Hematopoietic multipotent progenitor cell treated with erythropoietin and hydrocortisone succinate and interleukin-3 and kit ligand, for 4 days (in vitro differentiated cells): ENCODE results near the gene IFNAR1.

Experiments
- DNase-seq: peaks from one replicate; pipeline ENCODE4 v3.0.0-alpha.2; 2015

The IFNAR1 gene

DNA sequence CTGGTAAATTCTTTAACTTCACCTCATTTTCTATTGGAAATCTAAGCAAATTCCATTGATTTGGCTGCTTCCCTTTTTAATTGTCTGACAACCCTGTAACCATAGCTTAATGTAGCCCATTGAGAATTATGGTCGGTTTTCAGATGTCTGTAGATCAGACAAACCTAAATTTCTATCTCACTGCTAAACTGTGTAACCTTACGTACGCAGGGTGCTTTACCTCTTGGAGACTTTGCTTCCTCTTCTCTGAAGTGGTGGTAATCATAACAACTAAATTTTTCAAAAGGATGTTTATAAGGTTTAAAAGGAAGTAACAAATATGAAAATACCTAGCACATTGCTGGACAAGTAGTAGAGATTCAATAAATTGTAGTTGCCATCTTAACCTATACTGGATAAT, 25.9 kb downstream of the IFNAR1 start:
- DNase-seq, result no peak

DNA sequence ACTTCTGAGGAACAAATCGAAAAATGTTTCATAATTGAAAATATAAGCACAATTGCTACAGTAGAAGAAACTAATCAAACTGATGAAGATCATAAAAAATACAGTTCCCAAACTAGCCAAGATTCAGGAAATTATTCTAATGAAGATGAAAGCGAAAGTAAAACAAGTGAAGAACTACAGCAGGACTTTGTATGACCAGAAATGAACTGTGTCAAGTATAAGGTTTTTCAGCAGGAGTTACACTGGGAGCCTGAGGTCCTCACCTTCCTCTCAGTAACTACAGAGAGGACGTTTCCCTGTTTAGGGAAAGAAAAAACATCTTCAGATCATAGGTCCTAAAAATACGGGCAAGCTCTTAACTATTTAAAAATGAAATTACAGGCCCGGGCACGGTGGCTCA, 30.6 kb downstream of the IFNAR1 start:
- DNase-seq, result no peak

DNA sequence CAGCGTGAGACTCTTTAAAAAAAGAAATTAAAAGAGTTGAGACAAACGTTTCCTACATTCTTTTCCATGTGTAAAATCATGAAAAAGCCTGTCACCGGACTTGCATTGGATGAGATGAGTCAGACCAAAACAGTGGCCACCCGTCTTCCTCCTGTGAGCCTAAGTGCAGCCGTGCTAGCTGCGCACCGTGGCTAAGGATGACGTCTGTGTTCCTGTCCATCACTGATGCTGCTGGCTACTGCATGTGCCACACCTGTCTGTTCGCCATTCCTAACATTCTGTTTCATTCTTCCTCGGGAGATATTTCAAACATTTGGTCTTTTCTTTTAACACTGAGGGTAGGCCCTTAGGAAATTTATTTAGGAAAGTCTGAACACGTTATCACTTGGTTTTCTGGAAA, 31.2 kb downstream of the IFNAR1 start:
- no peak for DNase-seq

DNA sequence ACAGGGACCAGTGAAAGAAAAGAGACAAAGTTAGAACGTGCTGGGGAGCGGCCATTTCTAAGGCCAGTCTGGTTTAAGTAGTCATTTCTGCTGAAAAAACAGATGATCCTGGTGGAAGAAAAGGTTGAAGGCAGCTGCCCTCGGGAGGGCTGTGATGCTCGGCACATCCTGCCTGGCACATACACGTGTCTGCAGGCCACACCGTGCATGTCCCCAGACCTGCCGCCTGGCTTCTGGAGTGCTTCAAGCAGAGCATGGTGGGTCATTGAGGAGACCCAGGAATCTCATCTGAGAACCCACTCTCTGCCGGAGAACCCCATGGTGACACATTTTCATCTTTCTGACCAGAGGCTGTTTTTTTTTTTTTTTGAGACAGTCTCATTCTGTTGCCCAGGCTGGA, 32.4 kb downstream of the IFNAR1 start:
- no peak for DNase-seq

DNA sequence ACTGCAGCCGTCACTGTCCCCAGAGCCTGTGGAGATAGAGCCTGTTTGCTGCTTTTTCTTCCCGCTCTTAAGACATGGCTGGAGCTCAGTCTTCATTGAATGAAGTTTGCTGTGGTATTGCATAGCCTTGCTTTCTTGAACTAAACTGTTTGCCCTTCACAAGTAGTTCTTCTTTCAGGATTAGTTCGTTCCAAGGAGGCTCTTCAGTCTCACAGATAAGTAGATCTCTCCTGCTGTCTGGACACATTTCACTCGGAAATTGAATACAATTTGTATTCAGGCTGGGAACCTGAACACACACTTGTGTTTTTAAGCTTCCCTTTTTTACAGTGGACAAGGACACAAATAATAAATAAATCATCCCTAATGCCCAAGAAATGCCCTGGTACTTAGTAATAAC, 34.7 kb downstream of the IFNAR1 start:
- DNase-seq, result no peak

DNA sequence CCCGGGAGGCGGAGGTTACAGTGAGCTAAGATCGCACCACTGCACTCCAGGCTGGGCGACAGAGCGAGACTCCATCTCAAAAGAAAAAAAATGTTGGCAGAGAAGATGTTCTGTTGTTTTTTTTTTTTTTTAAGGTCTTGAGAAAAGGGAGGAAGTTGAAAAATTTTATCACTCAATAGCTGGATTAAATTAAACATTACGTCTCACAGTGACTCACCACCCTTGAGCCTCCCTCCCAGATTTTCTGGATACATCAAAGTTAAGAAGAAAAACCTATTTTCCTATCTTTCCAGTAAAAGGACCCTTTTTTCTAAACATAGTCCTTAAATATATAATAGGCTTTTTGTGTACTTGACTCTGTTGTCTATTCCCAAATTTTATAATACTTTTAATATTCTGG, 35.5 kb downstream of the IFNAR1 start:
- DNase-seq, result no peak

DNA sequence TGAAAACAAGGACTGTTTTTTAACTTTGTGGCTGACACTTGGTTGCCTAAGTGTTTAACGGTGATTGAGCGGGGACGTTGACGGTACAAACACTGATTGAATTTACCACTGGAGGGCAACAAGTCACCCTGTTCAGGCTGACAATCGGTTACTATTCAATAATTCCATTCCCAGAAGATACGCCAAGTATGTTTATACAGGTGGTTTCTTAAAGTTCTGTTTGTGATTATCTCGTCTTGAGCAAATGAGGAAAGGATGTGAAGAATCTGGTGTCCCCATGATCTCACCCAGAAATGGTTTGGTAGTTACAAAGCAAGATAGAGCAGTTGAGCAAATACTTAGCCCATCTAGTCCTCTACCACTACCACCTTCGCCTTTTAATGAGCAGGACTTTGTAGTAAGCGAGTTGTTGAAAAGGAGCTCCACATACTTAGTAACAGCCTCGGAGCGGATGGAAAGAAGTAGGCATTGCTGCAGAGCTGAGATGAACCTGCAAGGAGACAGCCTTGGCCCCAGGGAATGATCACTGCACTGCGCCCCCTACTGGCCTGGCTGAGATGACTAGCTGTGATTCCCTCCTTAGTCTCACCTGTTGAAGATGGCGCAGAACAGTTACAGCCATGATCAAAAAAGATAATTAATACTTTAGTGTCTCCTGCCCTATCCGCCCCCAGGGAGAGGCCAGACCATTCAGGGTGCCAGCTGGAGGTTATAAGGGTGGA, 36.3 kb downstream of the IFNAR1 start:
- DNase-seq, result peak; percentile 79

DNA sequence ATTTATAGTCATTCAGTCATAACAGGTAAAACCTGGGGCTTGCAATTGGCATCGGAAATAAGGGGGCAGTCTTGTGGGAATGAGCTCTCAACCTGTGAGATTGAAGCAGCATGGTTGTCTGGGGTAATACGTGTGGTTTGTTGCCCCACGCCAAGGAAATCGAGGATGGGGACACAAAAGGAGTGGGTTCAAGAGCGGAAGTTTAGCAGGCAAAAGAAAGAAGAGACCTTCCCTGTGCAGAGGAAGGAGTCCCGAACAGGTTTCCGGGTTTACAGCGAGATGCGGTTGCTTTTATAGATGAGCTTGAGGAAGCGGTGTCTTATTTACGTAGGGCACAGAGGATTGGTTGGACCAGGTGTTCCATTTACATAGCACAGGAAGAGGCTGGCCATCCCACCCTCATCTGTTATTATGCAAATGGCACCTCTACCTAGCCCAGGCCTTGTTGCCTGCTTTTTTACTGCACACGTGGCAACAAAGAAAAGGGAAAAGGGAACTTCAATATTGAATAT, 37.3 kb downstream of the IFNAR1 start:
- DNase-seq, result peak; percentile 84

DNA sequence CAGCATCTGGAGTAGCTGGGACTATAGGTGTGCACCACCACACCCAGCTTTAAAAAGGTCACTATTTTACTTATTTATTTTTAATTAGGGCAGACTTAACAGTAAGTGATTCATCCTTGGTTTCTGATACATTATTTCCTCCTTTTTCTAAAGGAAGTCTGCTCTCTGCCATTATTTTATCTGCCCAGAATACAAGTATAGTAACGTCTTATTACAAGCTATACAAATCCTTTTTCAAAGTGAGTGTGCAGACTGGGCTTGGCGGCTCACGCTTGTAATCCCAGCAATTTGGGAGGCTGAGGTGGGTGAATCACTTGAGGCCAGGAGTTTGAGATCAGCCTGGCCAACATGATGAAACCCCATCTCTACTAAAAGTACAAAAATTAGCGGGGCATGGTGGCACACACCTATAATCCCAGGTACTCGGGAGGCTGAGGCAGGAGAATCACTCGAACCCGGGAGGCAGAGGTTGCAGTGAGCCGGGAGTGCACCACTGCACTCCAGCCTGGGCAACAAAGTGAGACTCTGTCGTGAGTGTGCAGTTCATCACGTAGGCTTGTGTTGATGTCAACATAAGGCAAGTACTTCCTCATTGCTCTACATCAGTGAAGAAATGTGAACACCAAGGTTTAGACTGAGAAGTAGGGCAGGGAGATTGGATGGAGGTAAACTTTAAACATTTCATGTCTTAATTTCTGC, 39.3 kb downstream of the IFNAR1 start:
- DNase-seq, result peak; percentile 74

DNA sequence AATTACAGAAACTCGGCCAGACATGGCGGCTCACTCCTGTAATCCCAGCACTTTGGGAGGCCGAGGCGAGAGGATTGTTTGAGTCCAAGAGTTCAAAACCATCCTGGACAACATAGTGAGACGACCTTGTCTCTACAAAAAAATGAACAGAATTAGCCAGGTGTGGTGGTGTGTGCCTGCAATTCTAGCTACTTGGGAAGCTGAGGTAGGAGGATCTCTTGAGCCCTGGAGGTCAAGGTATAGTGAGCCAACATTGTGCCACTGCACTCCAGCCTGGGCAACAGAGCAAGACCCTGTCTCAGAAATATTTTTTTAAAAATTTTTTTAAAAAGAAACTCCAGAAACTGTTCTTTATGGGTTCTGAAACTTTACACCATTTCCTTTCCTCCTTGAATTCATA, 40.1 kb downstream of the IFNAR1 start:
- no peak for DNase-seq

DNA sequence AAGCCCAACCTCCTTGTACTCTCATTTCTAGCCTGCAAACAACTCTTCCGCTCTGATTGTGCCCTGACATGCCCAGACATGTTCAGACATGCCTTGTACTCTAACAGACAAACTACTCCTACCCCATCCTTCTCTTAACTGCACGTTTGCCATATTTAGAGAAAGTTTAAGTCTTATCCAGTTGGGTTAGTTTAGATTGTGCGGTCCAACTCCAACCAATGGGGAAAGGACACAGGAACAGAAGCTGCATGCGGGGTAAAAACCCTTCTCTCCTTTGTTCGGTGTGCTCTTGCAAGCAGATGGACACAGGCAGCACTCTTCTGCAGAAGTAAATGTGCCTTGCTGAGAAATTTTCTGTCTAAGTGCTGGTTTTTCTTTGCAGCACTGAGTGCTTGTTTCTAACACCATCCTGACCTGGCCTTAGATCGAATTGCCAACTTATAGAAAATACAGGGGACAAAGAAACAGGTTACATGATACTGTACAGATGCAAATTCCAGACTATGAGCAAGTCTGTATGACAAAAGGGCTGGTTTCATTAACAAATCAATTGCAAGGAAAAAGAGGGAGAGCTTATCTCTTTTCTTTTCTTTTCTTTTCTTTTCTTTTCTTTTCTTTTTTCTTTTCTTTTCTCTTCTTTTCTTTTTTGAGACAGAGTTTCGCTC, 42.7 kb downstream of the IFNAR1 start:
- DNase-seq, result no peak

DNA sequence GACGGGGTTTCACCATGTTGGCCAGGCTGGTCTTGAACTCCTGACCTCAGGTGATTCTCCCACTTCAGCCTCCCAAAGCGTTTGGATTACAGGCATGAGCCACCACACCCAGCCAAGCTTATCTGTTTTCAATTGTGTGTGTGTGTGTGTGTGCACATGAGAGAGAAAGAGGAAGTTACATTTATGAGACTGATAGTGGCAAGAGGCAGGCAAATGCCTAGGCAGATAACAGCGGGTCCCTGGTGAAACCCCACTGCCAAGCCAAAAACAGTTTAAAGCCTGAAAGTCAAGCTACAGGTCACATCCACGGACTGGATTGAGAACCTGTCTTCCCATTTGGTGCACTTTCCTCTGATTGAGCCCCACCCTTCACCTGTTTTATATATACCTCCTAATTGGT, 43.4 kb downstream of the IFNAR1 start:
- peak; percentile 95 for DNase-seq

DNA sequence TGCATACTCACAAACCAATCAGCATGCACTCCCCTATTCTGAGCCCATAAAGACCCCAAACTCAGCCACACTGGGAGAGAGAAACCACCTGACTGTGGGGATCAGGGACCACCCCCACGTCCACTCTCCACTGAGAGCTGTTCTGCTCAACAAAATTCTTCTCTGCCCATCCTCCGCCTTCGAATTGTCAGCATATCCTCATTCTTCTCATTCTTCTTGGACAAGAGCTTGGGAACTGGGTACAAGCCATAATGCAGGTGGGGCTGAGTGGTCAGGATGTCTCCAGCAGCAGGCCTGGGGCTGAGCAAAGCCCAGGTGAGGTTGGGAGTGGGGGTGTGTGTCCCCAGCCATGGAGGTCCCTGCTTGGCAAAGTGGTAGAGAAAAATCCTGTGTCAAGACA, 43.8 kb downstream of the IFNAR1 start:
- no peak for DNase-seq

DNA sequence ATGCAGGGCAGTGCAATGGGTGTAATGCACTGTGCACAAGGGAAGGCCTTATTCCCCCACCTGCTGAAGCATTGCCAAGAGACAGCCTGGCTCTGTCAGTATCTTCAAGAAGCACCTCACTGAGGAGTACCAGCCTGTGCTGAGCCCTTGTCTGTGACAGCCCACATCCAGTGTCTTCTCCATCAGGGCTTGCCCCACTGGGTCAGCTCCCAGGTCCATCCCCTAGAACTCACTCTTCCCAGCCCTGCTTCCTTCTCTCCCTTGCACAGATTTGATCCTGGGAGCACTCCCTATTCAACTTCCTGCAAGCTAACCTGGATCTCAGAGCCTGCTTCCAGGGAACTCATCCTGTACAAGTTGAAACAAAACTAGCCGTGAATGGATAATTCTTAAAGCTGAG, 44.8 kb downstream of the IFNAR1 start:
- DNase-seq, result no peak

DNA sequence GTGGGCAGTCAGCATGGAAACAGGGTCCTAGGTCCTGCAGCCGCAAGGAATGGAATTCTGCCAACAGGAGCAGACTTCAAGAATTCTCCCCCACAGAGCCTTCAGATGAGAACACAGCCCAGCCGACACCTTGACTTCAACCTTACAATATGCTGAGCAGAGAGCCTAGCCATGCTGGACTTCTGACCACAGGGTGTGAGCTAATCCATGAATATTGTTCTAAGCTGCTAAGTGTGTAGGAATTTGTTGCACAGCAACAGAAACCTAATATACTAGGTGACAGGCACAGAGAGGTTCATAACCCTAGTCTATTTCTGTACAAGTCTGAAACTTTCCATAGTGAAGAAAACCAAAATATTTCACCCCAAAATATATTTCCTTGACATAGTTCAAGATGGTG, 45.5 kb downstream of the IFNAR1 start:
- no peak for DNase-seq

DNA sequence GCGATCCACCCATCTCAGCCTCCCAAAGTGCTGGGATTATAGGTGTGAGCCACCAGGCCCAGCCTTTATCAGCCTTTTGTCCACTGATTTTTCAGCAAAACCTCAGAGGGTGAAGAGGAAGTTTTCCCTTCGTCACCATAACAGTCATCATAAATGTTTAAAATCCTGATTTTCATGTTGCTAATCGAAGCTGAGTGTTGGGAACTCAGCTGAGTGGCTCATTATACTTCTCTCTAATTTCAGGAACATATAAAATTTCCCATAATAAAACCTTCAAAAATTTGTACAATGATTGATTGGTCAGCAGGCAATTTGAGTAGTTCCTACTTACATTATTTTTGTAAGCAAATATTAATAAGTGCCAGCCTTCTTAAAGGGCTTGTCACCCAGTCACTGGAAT, 46.6 kb downstream of the IFNAR1 start:
- no peak for DNase-seq

DNA sequence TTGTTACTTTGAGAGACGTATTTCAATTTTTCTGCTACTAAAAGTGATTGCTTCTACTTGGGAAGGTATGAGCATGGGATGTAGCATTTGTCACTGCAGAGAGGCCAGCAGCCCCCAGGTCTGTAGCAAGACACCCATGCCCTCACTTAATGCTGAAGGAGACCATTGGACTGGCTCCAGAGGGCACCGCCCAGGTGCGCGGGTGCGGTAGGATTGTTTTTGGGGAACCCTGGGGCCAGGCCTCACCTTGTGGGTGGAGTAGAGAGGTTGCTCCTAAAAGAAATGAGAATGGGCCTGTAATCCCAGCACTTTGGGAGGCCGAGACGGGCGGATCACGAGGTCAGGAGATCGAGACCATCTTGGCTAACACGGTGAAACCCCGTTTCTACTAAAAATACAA, 47.8 kb downstream of the IFNAR1 start:
- no peak for DNase-seq

DNA sequence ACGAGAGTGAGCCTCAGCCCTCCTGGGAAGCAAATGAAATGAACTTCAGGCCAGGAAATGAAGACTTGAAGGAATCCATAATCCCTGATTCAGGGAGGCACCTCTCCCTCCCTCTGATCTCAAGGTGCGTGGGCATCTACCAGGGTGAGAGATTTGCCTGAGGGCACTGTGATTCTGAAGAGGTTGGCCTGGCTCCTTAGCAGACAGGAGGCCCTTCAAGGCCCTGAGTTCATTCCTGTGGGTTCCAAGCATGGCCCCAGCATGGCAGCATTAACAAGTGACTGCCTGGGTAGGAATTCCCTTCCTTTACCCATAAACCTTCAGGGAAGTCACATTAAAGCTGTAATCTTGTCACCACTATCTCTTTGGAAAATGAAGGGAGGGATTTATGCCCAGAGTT, 48.7 kb downstream of the IFNAR1 start:
- no peak for DNase-seq

DNA sequence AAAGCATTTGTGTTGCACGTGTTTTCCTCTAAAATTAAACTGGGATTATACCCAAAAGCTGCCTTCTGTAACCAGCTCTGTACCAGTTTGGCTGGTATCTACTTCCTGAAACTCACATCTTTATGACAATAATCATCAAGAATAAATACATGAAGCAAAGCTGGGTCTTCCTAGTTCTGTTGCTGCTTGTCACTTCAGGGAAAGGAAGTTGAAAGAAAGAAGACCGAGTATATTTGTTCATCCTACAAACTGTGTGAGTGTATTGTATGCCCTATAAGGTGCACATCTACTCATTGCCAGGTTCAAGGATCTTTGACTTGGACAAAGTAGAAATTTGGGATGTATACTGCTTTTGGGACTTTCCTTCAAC, 49.3 kb downstream of the IFNAR1 start:
- no peak for DNase-seq

DNA sequence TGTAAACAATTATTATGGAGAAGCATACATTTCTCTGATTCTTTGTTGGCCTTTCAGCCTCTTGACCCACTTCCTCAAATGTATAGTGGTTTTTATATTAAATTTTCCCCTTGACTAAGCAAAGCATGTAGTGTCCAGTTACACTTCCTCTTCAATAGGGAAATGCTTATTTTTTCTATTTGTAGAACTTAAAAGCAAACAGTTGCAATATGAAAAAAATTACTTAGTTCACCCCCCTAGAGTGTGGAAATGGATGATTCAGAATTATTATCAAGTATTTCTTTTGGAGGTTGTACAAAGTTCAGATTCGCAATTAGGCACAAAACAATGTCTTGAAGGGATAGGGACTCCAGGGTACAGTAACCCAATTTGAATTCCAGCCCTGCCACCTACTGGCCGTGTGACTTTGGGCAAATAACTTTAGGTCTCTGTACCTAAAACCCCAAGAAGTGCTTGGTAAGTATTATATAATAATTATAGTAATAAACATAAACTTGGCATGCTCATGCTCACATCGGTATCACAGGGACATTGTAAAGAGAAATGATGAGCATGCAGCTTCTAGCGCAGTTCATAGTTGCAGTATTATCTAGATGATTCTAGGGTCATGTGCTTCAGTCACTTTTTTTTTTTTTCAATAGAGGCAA, 49.8 kb downstream of the IFNAR1 start:
- DNase-seq, result peak; percentile 87

DNA sequence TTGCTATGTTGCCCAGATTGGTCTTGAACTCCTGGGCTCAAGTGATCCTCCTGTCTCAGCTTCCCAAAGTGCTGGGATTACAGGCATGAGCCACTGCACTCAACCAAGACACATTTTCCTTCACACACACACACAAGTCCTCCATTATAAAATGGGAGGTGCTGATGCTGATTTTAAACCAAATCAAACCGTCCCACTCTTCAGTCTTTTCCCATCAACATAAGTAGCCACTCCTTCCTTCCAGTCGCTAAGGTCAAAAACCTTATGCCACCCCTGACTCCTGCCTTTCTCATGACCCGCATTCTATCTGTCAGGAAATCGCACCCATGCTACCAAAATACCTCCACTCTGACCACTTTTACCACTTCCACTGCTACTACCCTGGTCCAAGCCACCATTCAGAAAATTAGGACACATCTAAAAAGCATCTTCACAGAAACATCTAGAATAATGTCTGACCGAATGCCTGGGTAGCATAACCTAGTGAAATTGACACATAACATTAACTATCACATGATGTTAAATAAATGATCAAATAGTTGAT, 50.4 kb downstream of the IFNAR1 start:
- no peak for DNase-seq

DNA sequence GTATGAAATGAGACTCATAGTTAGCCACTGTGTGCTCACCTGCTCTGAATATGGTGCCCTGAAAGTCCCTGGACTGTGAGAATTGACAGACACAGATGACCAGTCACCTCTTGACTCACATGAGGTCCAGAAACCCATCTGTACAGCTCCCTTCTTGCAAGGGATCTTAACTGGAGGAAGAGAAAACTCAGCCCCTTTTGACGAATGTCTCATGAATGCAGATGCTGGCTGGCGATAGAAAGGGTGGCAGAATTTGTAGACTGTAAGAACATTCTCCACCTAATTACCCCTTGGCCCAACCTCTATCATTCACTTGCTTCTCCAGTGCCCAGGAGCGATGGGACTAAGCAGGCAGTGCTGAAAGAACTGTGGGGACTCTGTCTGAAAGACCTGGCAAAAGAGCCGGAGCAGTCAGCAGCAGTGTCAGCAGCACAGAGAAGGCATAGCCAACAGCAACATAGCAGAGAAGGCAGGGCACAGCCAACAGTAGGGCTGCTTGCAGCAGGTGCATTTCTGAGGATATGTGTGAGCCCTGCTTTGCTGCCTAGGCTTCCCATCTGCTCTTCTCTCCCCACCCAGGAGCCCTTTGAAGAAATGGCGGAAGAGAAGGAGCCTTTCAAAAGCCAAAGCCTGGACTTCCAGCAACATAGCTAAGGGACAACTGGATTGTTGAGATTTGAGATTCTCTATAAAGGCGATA, 52.6 kb downstream of the IFNAR1 start:
- DNase-seq, result no peak

DNA sequence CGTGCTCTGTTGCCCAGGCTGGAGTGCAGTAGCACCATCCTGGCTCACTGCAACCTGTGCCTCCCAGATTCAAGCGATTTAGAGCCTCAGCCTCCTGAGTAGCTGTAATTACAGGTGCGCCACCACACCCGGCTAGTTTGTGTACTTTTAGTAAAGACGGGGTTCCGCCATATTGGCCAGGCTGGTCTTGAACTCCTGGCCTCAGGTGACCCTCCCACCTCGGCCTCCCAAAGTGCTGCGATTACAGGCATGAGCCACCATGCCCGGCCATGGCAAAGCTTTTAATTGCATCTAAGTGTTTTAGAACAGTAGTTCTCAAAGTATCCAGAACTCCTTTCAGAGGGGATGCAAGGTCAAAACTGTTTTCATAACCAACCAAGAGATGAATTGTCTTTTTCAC, 53.3 kb downstream of the IFNAR1 start:
- DNase-seq, result no peak
